Activated CD8-positive, alpha-beta T cell treated with anti-CD3 and anti-CD28 coated beads for 36 hours (primary cell): ENCODE measurements around the gene STIL. TPM values are rescaled to one million over a fixed set of nuclear protein-coding genes. Genes with fewer than 3 reads are reported as not detected.

Experiments
- ATAC-seq: fragments of 200-7000 bp; cut with Tn5 transposase; one replicate; pipeline ENCODE4 v1.10.0; 2021; ENCODE audit warnings: mild to moderate bottlenecking, moderate library complexity
- CTCF ChIA-PET: fragments of 350-600 bp; sonication (Branson Sonifier 250); formaldehyde crosslinking; loops from one replicate; lab custom pipeline; 2021; ENCODE audit warnings: antibody characterized with exemption; lab: Charles Lee
- POLR2A ChIA-PET: fragments of 350-600 bp; sonication (Branson Sonifier 250); formaldehyde crosslinking; loops from one replicate; lab custom pipeline; 2021; ENCODE audit warnings: antibody characterized with exemption; lab: Charles Lee
- DNase-seq: peaks from one replicate; pipeline ENCODE4 v3.0.0-alpha.2; 2020
- H3K27ac Mint-ChIP-seq: one replicate; pipeline ENCODE4 v1.8.0; 2021; ENCODE audit warnings: mild to moderate bottlenecking, mixed read lengths
- H3K27me3 Mint-ChIP-seq: one replicate; pipeline ENCODE4 v1.8.0; 2021; ENCODE audit warnings: mixed read lengths
- H3K36me3 Mint-ChIP-seq: one replicate; pipeline ENCODE4 v1.8.0; 2021; ENCODE audit warnings: low read depth, mixed read lengths
- H3K4me1 Mint-ChIP-seq: one replicate; pipeline ENCODE4 v1.8.0; 2021; ENCODE audit warnings: low read depth, mixed read lengths
- H3K4me3 Mint-ChIP-seq: one replicate; pipeline ENCODE4 v1.8.0; 2021; ENCODE audit warnings: mild to moderate bottlenecking, moderate library complexity, mixed read lengths
- H3K9me3 Mint-ChIP-seq: one replicate; pipeline ENCODE4 v1.8.0; 2021; ENCODE audit warnings: mixed read lengths
- intact Hi-C: fragments of 100-400 bp; cut with micrococcal nuclease; formaldehyde crosslinking; loops from one replicate; pipeline ENCODE4 v1.10.0; 2022
- total RNA-seq, 2 experiments: library from RNA; stranded (reverse); gene quantifications; one replicate each; pipeline ENCODE4 v1.2.3, GENCODE V29; 2021
- TF ChIP-seq, protein P1 (sequence below): fragments of 200-600 bp; IDR thresholded peaks from one replicate; pipeline ENCODE4 v1.8.0; 2022; ENCODE audit warnings: antibody characterized with exemption, mild to moderate bottlenecking

STIL gene
- total RNA-seq, 2 experiments from 2014 or later = 22.8 to 24.5 TPM

GRCh38 chr1:47201179-47201578 is 112.8 kb downstream of the STIL start:
- H3K9me3 Mint-ChIP-seq = peaks cover 2% of the 10 kb centered on the region
- DNase-seq = no peak
- TF ChIP-seq, protein P1, sequence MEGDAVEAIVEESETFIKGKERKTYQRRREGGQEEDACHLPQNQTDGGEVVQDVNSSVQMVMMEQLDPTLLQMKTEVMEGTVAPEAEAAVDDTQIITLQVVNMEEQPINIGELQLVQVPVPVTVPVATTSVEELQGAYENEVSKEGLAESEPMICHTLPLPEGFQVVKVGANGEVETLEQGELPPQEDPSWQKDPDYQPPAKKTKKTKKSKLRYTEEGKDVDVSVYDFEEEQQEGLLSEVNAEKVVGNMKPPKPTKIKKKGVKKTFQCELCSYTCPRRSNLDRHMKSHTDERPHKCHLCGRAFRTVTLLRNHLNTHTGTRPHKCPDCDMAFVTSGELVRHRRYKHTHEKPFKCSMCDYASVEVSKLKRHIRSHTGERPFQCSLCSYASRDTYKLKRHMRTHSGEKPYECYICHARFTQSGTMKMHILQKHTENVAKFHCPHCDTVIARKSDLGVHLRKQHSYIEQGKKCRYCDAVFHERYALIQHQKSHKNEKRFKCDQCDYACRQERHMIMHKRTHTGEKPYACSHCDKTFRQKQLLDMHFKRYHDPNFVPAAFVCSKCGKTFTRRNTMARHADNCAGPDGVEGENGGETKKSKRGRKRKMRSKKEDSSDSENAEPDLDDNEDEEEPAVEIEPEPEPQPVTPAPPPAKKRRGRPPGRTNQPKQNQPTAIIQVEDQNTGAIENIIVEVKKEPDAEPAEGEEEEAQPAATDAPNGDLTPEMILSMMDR = no peak
- H3K4me1 Mint-ChIP-seq = no peaks in the 10 kb centered on the region
- no peaks in the 10 kb centered on the region for H3K36me3 Mint-ChIP-seq
- peaks cover 36% of the 10 kb centered on the region for H3K27me3 Mint-ChIP-seq
- ChIA-PET CTCF (interaction anchor here (0.9 to 2.3 kb wide), 3 partner anchors 9 to 37 kb away, joined by 3 to 12 read pairs (median 6); no protein-coding TSS in a partner anchor), POLR2A (no interaction called here)
- H3K27ac Mint-ChIP-seq = no peak overlapping the region
- no peak overlapping the region for H3K4me3 Mint-ChIP-seq
- no peak for ATAC-seq
- intact Hi-C loops = no loop called here

Other genes starting within 250 kb of the STIL start
- not detected for gene CYP4Z1, start 246.9 kb downstream of the STIL start, total RNA-seq
- not detected for gene CYP4A22, start 176.7 kb downstream of the STIL start, total RNA-seq
- gene PDZK1IP1, start 124.1 kb downstream of the STIL start, total RNA-seq = not detected
- gene TAL1, start 81.9 kb downstream of the STIL start, total RNA-seq = not detected
- gene CMPK1, start 19.6 kb upstream of the STIL start, total RNA-seq = 100 to 1,000 TPM in 1 of 2 experiments, 10 to 100 TPM in 1; 99.7 to 101 TPM
- gene FOXE3, start 102.1 kb upstream of the STIL start, total RNA-seq = not detected
- under 1 TPM; 0.11 to 0.18 TPM for gene FOXD2, start 123.9 kb upstream of the STIL start, total RNA-seq